Embryonic facial prominence (tissue), 1 donor: ENCODE results near the gene LOX.
"Not testable (repeated sequence)": the region's sequence is repeated elsewhere in the genome, so short reads cannot be mapped to it uniquely, and the experiment has no call there.

ENCODE experiments used
- DNase-seq: peaks from one replicate; pipeline ENCODE4 v3.0.0-alpha.2; 2016; ENCODE audit errors: extremely low spot score

Gene LOX

GRCh38 chr5:122097391-122097790, 19.3 kb upstream of the LOX start:
- DNase-seq: no peak

GRCh38 chr5:122095158-122095557, 17.1 kb upstream of the LOX start:
- DNase-seq: no peak

- not testable (repeated sequence) for DNase-seq
Observed at GRCh38 chr5:122094251-122094650, 16.2 kb upstream of the LOX start.

GRCh38 chr5:122093415-122094180, 15.5 kb upstream of the LOX start:
- DNase-seq: no peak

DNA sequence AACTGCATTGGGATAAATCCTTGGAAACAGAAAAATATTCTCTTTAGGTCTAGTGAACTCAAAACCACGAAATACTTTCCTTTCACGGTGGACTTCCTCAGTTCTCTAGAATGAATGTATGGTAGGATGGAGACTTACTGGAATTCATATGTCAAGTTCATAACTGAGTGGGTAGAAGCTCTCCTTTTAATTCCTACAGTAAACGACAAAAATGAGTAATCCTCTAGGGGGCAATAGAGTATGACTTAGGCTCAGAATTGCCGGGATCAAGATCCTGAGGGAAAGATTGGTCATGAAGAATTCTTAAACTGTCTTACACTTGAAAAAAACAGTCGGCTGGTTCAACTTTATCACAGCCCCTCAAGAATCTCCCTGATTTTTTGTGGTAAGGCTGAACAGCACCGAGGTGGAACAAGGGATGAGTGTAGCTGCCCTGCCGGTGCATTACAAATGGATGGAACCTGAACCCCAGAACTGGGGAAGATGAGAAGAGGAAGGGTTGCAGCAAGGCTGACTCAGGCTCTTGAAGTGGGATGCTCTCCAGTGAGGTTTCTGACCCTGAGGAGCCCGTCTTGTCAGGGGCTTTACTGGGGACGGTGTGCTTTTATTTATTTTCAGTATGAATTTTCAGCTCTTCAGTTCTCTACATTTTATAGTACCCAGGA, 14.0 kb upstream of the LOX start:
- no peak for DNase-seq

GRCh38 chr5:122089096-122090013, 11.3 kb upstream of the LOX start:
- no peak for DNase-seq

GRCh38 chr5:122085041-122085440, 7.0 kb upstream of the LOX start:
- no peak for DNase-seq

DNA sequence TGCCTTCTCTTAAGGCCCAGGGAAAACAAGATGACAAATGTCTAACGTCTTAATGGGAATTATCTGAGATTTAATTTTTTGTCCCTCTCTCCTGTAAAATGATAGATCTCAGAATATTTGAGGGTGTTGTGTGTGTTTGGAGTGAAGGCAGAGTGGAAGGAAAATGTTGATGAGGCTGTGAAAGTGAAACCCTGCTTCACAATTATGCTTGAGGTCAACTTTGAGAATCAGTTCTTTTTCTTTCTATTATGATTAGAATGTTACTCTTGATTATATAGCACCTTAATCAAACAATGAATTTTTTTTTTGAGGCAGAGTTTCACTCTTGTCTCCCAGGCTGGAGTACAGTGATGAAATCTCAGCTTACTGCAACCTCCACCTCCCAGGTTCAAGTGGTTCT, 5.5 kb upstream of the LOX start:
- no peak for DNase-seq

GRCh38 chr5:122081541-122081940, 3.5 kb upstream of the LOX start:
- DNase-seq: no peak

DNA sequence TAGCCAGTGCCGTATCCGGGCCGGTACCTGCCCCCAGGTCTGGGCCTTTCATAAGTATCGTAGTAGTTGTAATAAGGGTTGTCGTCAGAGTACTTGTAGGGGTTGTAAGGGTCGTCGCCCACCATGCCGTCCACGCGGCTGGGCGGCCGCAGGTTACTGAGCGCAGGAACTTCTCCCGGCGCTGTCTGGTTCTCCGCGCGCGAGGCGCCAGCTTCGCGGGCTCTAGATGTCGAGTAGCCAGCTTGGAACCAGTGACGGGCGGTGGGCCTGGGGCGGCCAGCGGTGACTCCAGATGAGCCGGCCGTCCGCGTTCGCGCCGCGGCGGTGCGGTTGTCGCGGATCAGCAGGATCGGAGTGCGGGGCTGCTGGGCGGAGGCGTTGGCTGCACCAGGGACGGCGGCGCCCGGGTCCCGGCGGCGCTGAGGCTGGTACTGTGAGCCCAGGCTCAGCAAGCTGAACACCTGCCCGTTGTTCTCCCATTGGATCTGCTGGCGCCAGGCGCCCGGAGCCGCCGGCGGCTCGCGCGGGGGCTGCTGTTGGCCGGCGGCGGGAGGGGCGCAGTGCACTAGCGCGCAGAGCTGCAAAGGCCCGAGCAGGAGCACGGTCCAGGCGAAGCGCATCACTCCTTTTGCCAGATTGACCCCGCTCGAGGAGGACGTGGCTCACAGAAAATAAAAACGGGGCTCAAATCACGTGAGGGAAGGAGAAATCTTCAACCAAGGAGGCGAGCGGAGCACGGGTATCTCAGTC, 518 bp downstream of the LOX start:
- DNase-seq: no peak

- peak; percentile 62 for DNase-seq
Observed at GRCh38 chr5:122076669-122077365, 1.2 kb downstream of the LOX start.

GRCh38 chr5:122076050-122076461, 2.0 kb downstream of the LOX start:
- no peak for DNase-seq

DNA sequence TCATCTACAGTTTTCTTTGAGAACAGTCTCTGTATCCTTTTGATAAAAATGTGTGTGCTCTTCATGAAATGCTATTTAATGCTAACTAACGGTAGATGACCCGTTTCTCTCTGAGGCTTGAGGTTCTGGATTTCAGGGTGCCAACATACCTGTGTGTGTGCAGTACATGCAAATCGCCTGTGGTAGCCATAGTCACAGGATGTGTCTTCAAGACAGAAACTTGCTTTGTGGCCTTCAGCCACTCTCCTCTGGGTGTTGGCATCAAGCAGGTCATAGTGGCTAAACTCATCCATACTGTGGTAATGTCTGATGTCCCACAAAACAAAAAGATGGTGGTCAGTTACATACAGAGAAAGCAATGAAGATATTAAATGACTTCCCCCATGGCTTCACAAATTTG, 4.2 kb downstream of the LOX start:
- no peak for DNase-seq

DNA sequence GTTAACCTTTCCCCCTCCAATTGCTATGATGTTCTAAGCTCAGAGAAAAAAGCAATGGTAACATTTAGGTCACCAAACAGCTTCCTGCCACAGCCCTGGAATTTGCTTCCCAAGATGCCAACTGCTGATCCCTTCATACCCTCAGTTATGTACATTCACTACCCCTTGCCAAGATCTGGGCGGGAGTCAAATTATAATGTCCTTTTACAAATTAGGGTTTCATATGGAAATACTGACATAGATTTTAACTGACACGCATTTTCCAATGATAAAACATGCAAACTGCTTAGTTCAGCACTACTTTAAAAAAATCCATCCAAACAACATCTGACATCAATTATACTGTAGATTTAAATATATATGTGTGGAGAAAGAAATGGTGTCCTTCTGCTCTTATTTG, 5.0 kb downstream of the LOX start:
- DNase-seq: peak; percentile 65

DNA sequence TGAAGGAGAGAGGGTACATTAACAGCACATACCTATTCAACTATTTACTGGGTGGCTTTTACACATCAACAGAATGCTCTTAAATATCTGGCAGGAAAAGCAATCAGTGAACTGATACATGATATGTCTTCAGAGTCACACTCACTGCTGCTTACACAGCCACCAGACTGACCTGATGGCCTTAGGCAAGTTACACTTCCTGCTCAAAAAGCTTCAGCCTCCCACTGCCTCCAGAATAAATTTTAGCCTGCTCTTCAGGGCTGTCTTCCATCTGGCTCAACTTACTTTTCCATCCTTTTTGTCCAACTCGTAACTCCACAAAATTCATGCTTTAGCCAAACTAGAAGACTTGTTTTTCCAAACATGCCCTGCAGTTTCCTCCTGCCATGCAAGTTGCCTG, 10.7 kb downstream of the LOX start:
- DNase-seq: no peak

DNA sequence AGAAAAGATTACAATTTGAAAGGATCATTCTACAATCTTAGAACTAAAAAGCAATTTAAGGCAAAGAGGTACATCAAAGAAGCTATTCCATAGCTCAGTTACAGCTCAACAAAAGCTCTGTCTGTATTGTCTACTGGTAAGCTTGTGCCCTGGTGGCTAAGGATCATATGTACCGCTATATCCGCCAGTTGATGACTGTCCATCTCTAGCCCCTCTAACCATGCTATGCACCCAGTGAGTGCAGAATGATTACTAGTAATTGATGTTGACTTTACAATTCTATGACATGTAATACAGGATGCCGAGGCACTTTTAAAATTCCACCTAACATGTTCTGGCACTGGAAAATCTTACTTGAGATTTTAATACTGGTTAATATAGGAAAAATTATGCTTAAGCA, 13.1 kb downstream of the LOX start:
- DNase-seq: no peak

GRCh38 chr5:122063836-122064235, 14.2 kb downstream of the LOX start:
- DNase-seq: no peak

GRCh38 chr5:122062205-122062604, 15.9 kb downstream of the LOX start:
- DNase-seq: no peak

DNA sequence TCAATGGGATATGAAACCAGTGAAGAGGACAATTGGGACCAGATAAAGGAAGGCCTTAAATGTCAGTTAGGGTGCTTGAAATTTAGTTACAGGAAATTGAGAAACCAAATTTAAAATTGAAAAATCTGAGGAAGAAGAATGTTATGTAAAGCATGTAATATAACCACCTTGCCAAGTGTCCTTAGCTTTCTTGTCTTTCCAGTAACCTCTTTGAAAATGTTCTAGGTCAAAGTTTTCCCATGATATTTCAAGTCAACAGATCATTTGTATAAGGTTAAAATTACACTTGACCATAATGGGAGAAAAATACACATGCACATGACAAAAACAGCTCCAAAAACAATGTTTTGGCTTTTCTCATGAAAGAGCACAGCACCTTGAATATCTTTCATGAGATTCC, 21.1 kb downstream of the LOX start:
- no peak for DNase-seq

DNA sequence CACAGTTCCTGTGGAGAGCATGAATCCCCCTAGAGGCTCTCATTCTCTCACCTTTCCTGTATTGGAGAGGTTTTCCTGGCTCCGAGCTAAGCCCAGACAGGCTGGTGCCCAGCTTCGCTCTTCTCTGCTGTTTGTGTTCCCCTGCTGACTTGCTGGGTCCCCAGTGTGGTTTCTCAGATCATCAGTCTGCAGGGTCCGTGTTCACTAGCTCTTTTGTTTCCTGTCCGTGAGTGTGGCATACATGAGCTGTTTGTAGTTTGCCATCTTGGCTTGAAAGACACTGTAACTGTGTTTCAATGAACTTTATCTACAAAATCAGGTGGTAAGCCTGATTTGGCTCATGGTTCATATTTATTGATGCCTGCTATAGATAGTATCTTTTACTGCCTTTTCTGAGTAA, 23.8 kb downstream of the LOX start:
- no peak for DNase-seq
